SU-DHL-6 (cell line): ENCODE results near the gene C3orf18.

Experiments
- H2AFZ ChIP-seq: fragments of 200-600 bp; sonication (generic); 2 replicates; pipeline ENCODE4 v1.6.1; 2014; ENCODE audit warnings: low read depth, mild to moderate bottlenecking, moderate library complexity, mixed read lengths, antibody characterized with exemption, low read length; ENCODE audit not compliant: severe bottlenecking
- H3F3A ChIP-seq: fragments of 200-600 bp; shearing (Covaris generic); 2 replicates; pipeline ENCODE4 v1.6.0; 2016; ENCODE audit warnings: antibody characterized with exemption, mild to moderate bottlenecking; ENCODE audit not compliant: insufficient read depth
- H3K27ac ChIP-seq: fragments of 200-600 bp; sonication (generic); 2 replicates; pipeline ENCODE4 v1.5.1; 2016; ENCODE audit warnings: low read depth, mild to moderate bottlenecking, low read length, moderate library complexity, mixed read lengths
- H3K27me3 ChIP-seq: fragments of 200-600 bp; sonication (generic), shearing (Covaris generic); 2 replicates; pipeline ENCODE4 v1.6.0; 2014; ENCODE audit warnings: mild to moderate bottlenecking, low read length
- H3K36me3 ChIP-seq: fragments of 200-600 bp; sonication (generic); 2 replicates; pipeline ENCODE4 v1.6.1; 2014; ENCODE audit warnings: mild to moderate bottlenecking, low read length, mixed read lengths
- H3K4me2 ChIP-seq: fragments of 300-600, 200-600 bp; shearing (Covaris generic), sonication (generic); 2 replicates; pipeline ENCODE4 v1.6.0; 2014; ENCODE audit warnings: low read length, low read depth, mild to moderate bottlenecking; ENCODE audit not compliant: poor library complexity, severe bottlenecking
- H3K4me3 ChIP-seq: fragments of 200-600 bp; sonication (generic); 2 replicates; pipeline ENCODE4 v1.5.1; 2014; ENCODE audit warnings: antibody characterized with exemption, low read length, mild to moderate bottlenecking, mixed read lengths; ENCODE audit not compliant: insufficient read depth, poor library complexity, severe bottlenecking
- H3K79me2 ChIP-seq: fragments of 200-600 bp; sonication (generic); 2 replicates; pipeline ENCODE4 v1.6.1; 2014; ENCODE audit warnings: mild to moderate bottlenecking, low read length, moderate library complexity; ENCODE audit not compliant: insufficient read depth
- H3K9ac ChIP-seq: fragments of 200-600 bp; sonication (generic); 2 replicates; pipeline ENCODE4 v1.7.0; 2014; ENCODE audit warnings: mild to moderate bottlenecking, low read length
- H3K9me2 ChIP-seq: fragments of 200-600 bp; sonication (generic); replicated peaks from 2 replicates; pipeline ENCODE4 v1.6.1; 2014; ENCODE audit warnings: low read length; ENCODE audit not compliant: insufficient read depth
- H3K9me3 ChIP-seq: fragments of 200-600 bp; sonication (generic); 2 replicates; pipeline ENCODE4 v1.6.1; 2014; ENCODE audit warnings: low read length, mixed read lengths; ENCODE audit not compliant: insufficient read depth
- H4K20me1 ChIP-seq: fragments of 200-600 bp; sonication (generic); 2 replicates; pipeline ENCODE4 v1.6.1; 2014; ENCODE audit warnings: low read depth, mild to moderate bottlenecking, antibody characterized with exemption, low read length, moderate library complexity, mixed read lengths
- CTCF ChIP-seq: fragments of 200-600 bp; sonication (generic); IDR thresholded peaks from one replicate; pipeline ENCODE4 v1.5.1; 2017; ENCODE audit warnings: antibody characterized with exemption, mild to moderate bottlenecking, low read length, moderate library complexity; ENCODE audit not compliant: insufficient read depth, poor library complexity, severe bottlenecking
- EZH2phosphoT487 ChIP-seq: fragments of 200-600 bp; sonication (generic), shearing (Covaris generic); conservative IDR thresholded peaks from 2 replicates; pipeline ENCODE4 v1.6.1; 2018; ENCODE audit warnings: mild to moderate bottlenecking, antibody characterized with exemption, low read length, moderate library complexity, mixed read lengths

The C3orf18 gene

GRCh38 chr3:50519471-50520089, 48.0 kb downstream of the C3orf18 start:
- Histone ChIP-seq H3K9ac (no peak overlapping the region), H3K27me3 (no peaks in the 10 kb centered on the region)

GRCh38 chr3:50518436-50518835, 49.1 kb downstream of the C3orf18 start:
- no peaks in the 10 kb centered on the region for H3K36me3 ChIP-seq
- H3K27ac ChIP-seq, result no peak overlapping the region
- no peaks in the 10 kb centered on the region for H4K20me1 ChIP-seq
- H3K9me3 ChIP-seq, result no peaks in the 10 kb centered on the region
- no peaks in the 10 kb centered on the region for H3K9me2 ChIP-seq
- H2AFZ ChIP-seq, result no peak overlapping the region
- H3K4me3 ChIP-seq, result no peak overlapping the region
- H3K4me2 ChIP-seq, result no peak overlapping the region
- no peaks in the 10 kb centered on the region for H3K79me2 ChIP-seq
- TF ChIP-seq CTCF (no peak), EZH2phosphoT487 (no peak)
- no peak overlapping the region for H3K9ac ChIP-seq
- no peaks in the 10 kb centered on the region for H3F3A ChIP-seq
- no peaks in the 10 kb centered on the region for H3K27me3 ChIP-seq

More at GRCh38 chr3:50519471-50520089, 48.0 kb downstream of the C3orf18 start:
- Histone ChIP-seq H3F3A (no peaks in the 10 kb centered on the region), H3K27ac (no peak overlapping the region), H3K9me2 (no peaks in the 10 kb centered on the region), H3K36me3 (no peaks in the 10 kb centered on the region), H3K4me3 (no peak overlapping the region), H4K20me1 (no peaks in the 10 kb centered on the region), H3K4me2 (no peak overlapping the region), H2AFZ (no peak overlapping the region), H3K79me2 (no peaks in the 10 kb centered on the region), H3K9me3 (no peaks in the 10 kb centered on the region)
- TF ChIP-seq EZH2phosphoT487 (no peak), CTCF (peak; percentile 96)

- Histone ChIP-seq H3F3A (no peaks in the 10 kb centered on the region), H3K4me3 (no peak overlapping the region), H3K36me3 (no peaks in the 10 kb centered on the region), H3K9me2 (no peaks in the 10 kb centered on the region), H3K9ac (no peak overlapping the region), H3K9me3 (no peaks in the 10 kb centered on the region), H4K20me1 (no peaks in the 10 kb centered on the region), H3K4me2 (no peak overlapping the region), H2AFZ (no peak overlapping the region), H3K27me3 (no peaks in the 10 kb centered on the region), H3K79me2 (no peaks in the 10 kb centered on the region), H3K27ac (no peak overlapping the region)
- no peak for TF ChIP-seq EZH2phosphoT487
- TF ChIP-seq CTCF, result no peak
These were observed 49.8 kb downstream of the C3orf18 start for GRCh38 chr3:50517721-50518206.
